Tibial artery (tissue), 4 donors: ENCODE data around the gene NMNAT3.

Experiments
- DNase-seq, 2 donors: peaks; one replicate each; pipeline ENCODE4 v3.0.0-alpha.2; 2019
- H3K27ac ChIP-seq, 2 donors: fragments of 200-600 bp; sonication (generic) in 1 of 2; 1 replicate in 1 of 2; 2 replicates in 1 of 2; pipeline ENCODE4 v1.5.1; 2018 to 2019; ENCODE audit warnings: mild to moderate bottlenecking in 1 of 2
- H3K27me3 ChIP-seq, 2 donors: fragments of 200-600 bp; sonication (generic) in 1 of 2; one replicate each; pipeline versions ENCODE4 v1.5.1 to v1.6.0; 2016 to 2019
- H3K36me3 ChIP-seq, 3 donors: fragments of 200-600 bp; sonication (generic) in 2 of 3; one replicate each; pipeline ENCODE4 v1.5.1; 2016 to 2019; ENCODE audit warnings: mild to moderate bottlenecking in 2 of 3
- H3K4me1 ChIP-seq, 4 donors: fragments of 200-600 bp; sonication (generic) in 2 of 4; 1 replicate in 3 of 4; 2 replicates in 1 of 4; pipeline ENCODE4 v1.5.1; 2016 to 2019
- H3K4me3 ChIP-seq, 2 donors: fragments of 200-600 bp; sonication (generic) in 1 of 2; 1 replicate in 1 of 2; 2 replicates in 1 of 2; pipeline ENCODE4 v1.5.1; 2018 to 2019; ENCODE audit warnings: mild to moderate bottlenecking in 2 of 2
- H3K9me3 ChIP-seq, 3 donors: fragments of 200-600 bp; sonication (generic) in 1 of 3; one replicate each; pipeline ENCODE4 v1.5.1; 2016 to 2019
- intact Hi-C: fragments of 100-400 bp; cut with DNase I; formaldehyde crosslinking; loops from one replicate; pipeline ENCODE4 v1.15.0; 2023; ENCODE audit warnings: low total_unique reads
- TF ChIP-seq, protein P1 (sequence below), 2 experiments: fragments of 200-600 bp in 1 of 2; fragments of 450-650 bp in 1 of 2; IDR thresholded peaks; one replicate each; pipeline ENCODE4 v1.5.1; 2017 to 2019; ENCODE audit warnings: antibody characterized with exemption in 2 of 2, mild to moderate bottlenecking in 1 of 2, moderate library complexity in 1 of 2

Gene NMNAT3

DNA sequence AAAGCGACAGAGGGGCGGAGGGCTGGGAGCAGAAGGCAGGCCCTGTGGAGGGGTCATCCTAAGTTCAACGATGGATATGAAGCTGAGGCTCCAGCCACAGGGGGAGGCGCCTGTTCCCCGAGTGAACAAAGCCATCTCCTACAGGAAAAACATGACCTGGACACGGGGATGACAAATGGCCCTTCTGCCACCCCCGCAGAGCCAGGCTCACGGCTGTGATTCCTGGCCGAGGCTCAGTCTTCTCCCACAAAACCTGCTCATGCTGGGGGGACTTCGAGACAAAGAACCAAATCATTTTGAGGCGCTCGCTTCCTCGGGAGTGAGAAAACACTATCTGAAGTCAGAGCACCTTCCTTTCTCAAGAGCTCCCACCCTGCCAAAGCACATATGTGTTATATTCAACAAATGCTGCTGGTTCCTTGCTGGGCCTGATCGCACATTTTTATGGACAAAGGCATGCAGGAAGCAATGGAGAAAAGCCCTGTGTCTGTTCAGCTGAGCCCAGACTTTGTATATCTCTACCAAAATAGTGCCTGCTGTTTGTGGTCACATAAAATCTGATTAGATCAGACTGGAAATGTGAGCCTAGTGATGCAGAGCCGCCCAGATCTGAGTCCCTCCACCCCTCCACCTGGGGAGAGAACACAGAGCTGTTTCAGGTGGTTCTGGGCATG, 143.9 kb downstream of the NMNAT3 start:
- Histone ChIP-seq H3K4me1 (peaks cover 0 to 42% (median 33%) of the 10 kb centered on the region in 4 donors), H3K4me3 (no peak overlapping the region), H3K36me3 (no peaks in the 10 kb centered on the region), H3K9me3 (no peaks in the 10 kb centered on the region), H3K27ac (peak overlapping the region; percentile 67 to 72), H3K27me3 (no peaks in the 10 kb centered on the region)
- DNase-seq: no peak
- TF ChIP-seq, protein P1, sequence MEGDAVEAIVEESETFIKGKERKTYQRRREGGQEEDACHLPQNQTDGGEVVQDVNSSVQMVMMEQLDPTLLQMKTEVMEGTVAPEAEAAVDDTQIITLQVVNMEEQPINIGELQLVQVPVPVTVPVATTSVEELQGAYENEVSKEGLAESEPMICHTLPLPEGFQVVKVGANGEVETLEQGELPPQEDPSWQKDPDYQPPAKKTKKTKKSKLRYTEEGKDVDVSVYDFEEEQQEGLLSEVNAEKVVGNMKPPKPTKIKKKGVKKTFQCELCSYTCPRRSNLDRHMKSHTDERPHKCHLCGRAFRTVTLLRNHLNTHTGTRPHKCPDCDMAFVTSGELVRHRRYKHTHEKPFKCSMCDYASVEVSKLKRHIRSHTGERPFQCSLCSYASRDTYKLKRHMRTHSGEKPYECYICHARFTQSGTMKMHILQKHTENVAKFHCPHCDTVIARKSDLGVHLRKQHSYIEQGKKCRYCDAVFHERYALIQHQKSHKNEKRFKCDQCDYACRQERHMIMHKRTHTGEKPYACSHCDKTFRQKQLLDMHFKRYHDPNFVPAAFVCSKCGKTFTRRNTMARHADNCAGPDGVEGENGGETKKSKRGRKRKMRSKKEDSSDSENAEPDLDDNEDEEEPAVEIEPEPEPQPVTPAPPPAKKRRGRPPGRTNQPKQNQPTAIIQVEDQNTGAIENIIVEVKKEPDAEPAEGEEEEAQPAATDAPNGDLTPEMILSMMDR (IDR thresholded peaks at IDR 0.05): no peak
- intact Hi-C loops: no loop called here

DNA sequence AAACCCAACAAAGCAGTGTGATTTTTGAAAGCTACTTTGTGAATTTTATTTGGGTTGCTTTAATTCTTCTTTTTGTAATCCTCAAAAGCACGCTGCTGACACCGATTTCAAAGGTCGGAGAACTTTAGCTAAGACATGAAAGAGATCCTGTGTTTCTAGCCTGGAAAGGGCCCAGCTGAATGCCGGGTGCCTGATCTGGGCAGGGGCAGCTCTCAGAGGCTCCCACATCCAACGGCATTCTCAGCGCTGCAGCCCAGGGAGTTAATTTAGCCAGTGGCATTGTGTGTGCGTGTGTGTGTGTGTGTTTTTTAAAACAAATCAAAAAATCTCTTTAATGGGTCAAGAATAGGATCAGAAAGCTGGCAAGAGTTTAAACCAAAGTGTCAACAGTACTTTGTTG, 144.8 kb downstream of the NMNAT3 start:
- Histone ChIP-seq H3K27me3 (no peaks in the 10 kb centered on the region), H3K4me1 (peaks cover 0 to 37% (median 32%) of the 10 kb centered on the region in 4 donors), H3K36me3 (no peaks in the 10 kb centered on the region), H3K4me3 (no peak overlapping the region), H3K27ac (peak overlapping the region in 1 of 2 donors; percentile 72), H3K9me3 (no peaks in the 10 kb centered on the region)
- intact Hi-C loops: no loop called here
- TF ChIP-seq, protein P1 (IDR thresholded peaks at IDR 0.05): no peak
- no peak for DNase-seq

DNA sequence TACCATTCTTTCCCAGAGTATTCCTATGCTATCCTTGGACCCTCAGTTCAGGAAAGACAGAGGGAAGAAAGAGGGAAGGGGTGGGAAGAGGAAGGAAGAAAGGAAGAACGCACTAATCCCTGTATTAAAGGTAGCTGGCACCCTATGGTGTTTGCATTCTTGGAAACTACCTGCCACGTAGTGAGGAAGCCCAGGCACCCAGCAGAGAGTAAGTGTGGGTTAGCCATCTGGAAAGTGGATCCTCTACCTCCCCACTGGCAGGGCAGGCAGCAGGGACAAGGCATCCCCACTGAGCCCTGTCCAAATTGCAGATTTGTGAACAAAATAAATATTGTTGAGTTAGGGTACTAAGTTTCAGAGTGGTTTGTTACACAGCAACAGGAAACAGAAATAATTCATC, 147.1 kb downstream of the NMNAT3 start:
- H3K27ac ChIP-seq: no peak overlapping the region
- no peak overlapping the region for H3K4me3 ChIP-seq
- TF ChIP-seq, protein P1 (IDR thresholded peaks at IDR 0.05): no peak
- no peak for DNase-seq
- H3K9me3 ChIP-seq: no peaks in the 10 kb centered on the region
- H3K4me1 ChIP-seq: peaks cover 0 to 29% (median 24%) of the 10 kb centered on the region in 4 donors
- H3K36me3 ChIP-seq: no peaks in the 10 kb centered on the region
- intact Hi-C loops: no loop called here
- no peaks in the 10 kb centered on the region for H3K27me3 ChIP-seq

DNA sequence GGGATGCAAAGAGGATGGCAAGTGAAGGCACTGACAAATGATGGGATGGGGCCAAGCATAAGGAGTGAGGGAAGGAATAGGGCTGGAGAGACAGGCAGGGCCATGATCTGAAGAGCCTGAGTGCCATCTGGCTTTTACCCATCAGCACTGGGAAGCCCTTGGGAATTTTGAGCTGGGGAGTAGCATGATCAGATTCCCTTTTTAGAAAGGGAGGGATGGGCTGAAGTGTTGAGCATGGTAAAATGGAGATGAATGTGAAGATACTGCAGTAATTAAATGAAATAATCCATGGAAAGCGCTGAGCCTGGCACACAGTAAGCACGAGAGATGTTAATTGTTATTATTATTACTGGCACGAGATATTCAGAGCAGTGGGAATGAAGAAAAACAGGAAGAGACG, 148.1 kb downstream of the NMNAT3 start:
- Histone ChIP-seq H3K27me3 (no peaks in the 10 kb centered on the region), H3K4me3 (no peak overlapping the region), H3K27ac (no peak overlapping the region), H3K4me1 (peaks cover 0 to 18% (median 14%) of the 10 kb centered on the region in 4 donors), H3K9me3 (no peaks in the 10 kb centered on the region), H3K36me3 (no peaks in the 10 kb centered on the region)
- no peak for DNase-seq
- TF ChIP-seq, protein P1 (IDR thresholded peaks at IDR 0.05): no peak
- intact Hi-C loops: no loop called here

DNA sequence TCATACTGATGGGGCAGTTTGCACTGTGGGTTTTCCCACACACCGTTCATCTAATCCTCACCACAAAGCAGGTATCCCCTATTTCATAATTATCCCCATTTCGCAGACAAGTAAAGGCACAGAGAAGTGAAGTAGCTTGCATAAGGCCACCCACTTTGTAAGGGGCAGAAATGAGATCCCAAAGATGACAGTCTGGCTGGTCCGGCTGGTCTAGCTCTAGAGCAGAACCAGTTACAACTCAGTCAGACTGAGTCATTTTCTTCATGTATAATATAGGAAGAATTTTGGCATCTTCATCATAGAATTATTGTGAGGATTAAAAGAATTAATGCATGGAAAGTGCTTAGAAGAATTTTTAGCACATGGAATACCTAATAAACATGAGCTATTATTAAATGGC, 148.8 kb downstream of the NMNAT3 start:
- Histone ChIP-seq H3K4me3 (no peak overlapping the region), H3K36me3 (no peaks in the 10 kb centered on the region), H3K9me3 (no peaks in the 10 kb centered on the region), H3K27me3 (no peaks in the 10 kb centered on the region), H3K4me1 (peaks cover 0 to 11% (median 6%) of the 10 kb centered on the region in 4 donors), H3K27ac (no peak overlapping the region)
- no peak for DNase-seq
- intact Hi-C loops: no loop called here
- TF ChIP-seq, protein P1 (IDR thresholded peaks at IDR 0.05): no peak
